ENCODE data around the gene MYO1D. TPM values are rescaled to one million over a fixed set of nuclear protein-coding genes. Genes with fewer than 3 reads are reported as not detected.

Gene MYO1D
- total and polyA plus RNA-seq, 2 donors (not counting 3 experiments of a cell fraction or from before 2014, with no cell fraction given) = 37.8 to 85.5 TPM

GRCh38 chr17:32566303-32566702 lies 310.6 kb downstream of the MYO1D start:
- H2AFZ ChIP-seq (ENCODE audit: low read depth, low read length) = no peak overlapping the region
- H3K9ac ChIP-seq (replicated peaks; ENCODE audit: extremely low read depth, insufficient read depth, low read length) = no peak overlapping the region
- peaks cover 0 to 2% of the 10 kb centered on the region in 2 experiments for H3K36me3 ChIP-seq (ENCODE audit: control insufficient read depth in 2 of 2, extremely low read depth in 1 of 2, insufficient read depth in 2 of 2, low read length in 2 of 2)
- no peaks in the 10 kb centered on the region for H3K27me3 ChIP-seq (ENCODE audit: control insufficient read depth in 2 of 2, insufficient read depth in 2 of 2, low read length in 2 of 2)
- no peak overlapping the region for H3K4me2 ChIP-seq (ENCODE audit: insufficient read depth, low read length)
- dilution Hi-C loops (cut with MboI; ENCODE audit: extremely low pct_ligation_motif_present, low sequenced_read_pairs) = no loop called here
- no peaks in the 10 kb centered on the region for H3K9me3 ChIP-seq (replicated peaks; ENCODE audit: control insufficient read depth, insufficient read depth, low read length)
- no peaks in the 10 kb centered on the region for H3K4me1 ChIP-seq (ENCODE audit: control insufficient read depth, extremely low read depth, insufficient read depth, low read length)
- FAIRE-seq (no peak), DNase-seq (ENCODE audit: low read depth, low spot score) (no peak)
- H3K9me1 ChIP-seq (replicated peaks; ENCODE audit: control insufficient read depth, extremely low read depth, insufficient read depth, low read length) = no peaks in the 10 kb centered on the region
- CTCF ChIA-PET = interaction anchor here (1.0 kb wide), 2 partner anchors 9 to 93 kb away, joined by 3 read pairs; no protein-coding TSS in a partner anchor
- TF ChIP-seq POLR2A (IDR thresholded peaks at IDR 0.05; ENCODE audit: low read depth, low read length) = no peak
- TF ChIP-seq FOS (IDR thresholded peaks at IDR 0.05; ENCODE audit: borderline replicate concordance, insufficient read depth, low read length) = no peak
- TF ChIP-seq MYC (IDR thresholded peaks at IDR 0.05; ENCODE audit: low read depth, low read length) = no peak
- no peak for TF ChIP-seq EZH2 (IDR thresholded peaks at IDR 0.05; ENCODE audit: borderline replicate concordance, low read depth, low read length, severe bottlenecking)
- TF ChIP-seq CTCF (IDR thresholded peaks at IDR 0.05; ENCODE audit: extremely low read depth in 1 of 2, insufficient read depth in 1 of 2, low read depth in 1 of 2, low read length in 2 of 2) = no peak
- no peak for TF ChIP-seq POLR2AphosphoS5 (IDR thresholded peaks at IDR 0.05; ENCODE audit: insufficient read depth, low read depth, low read length)
- no peak for TF ChIP-seq GATA2 (IDR thresholded peaks at IDR 0.05; ENCODE audit: insufficient read depth, insufficient read length, low read depth, low read length)
- no peak for TF ChIP-seq JUN (IDR thresholded peaks at IDR 0.05; ENCODE audit: borderline replicate concordance, insufficient read depth, insufficient read length, low read depth)
- TF ChIP-seq MAX (IDR thresholded peaks at IDR 0.05; ENCODE audit: insufficient read depth, insufficient read length) = no peak
- no TSS peak for BruUV-seq (replicated peaks)
- H3K4me3 ChIP-seq (replicated peaks in 1 of 3; ENCODE audit: insufficient read depth in 1 of 3, low read depth in 1 of 3, low read length in 3 of 3) = no peak overlapping the region
- intact Hi-C loops (cut with micrococcal nuclease) = no loop called here
- H4K20me1 ChIP-seq (replicated peaks; ENCODE audit: control insufficient read depth, extremely low read depth, insufficient read depth, low read length) = no peaks in the 10 kb centered on the region
- POLR2A ChIA-PET = no interaction called here
- no peaks in the 10 kb centered on the region for H3K79me2 ChIP-seq (ENCODE audit: control insufficient read depth, insufficient read depth, low read length)
- H3K27ac ChIP-seq (ENCODE audit: insufficient read depth, low read depth, low read length) = no peak overlapping the region
